ENCODE measurements around the gene PPP1R8.

Gene PPP1R8

GRCh38 chr1:27872802-27873551 lies 42.4 kb downstream of the PPP1R8 start:
- peak overlapping the region; percentile 95 for H3K4me3 Mint-ChIP-seq
- peaks cover 14% of the 10 kb centered on the region for H3K36me3 Mint-ChIP-seq (ENCODE audit: low read depth)
- H3K9me3 Mint-ChIP-seq: no peaks in the 10 kb centered on the region
- H3K4me1 Mint-ChIP-seq (ENCODE audit: low read depth): peaks cover 34% of the 10 kb centered on the region
- H3K27ac Mint-ChIP-seq: peak overlapping the region; percentile 83
- no peaks in the 10 kb centered on the region for H3K27me3 Mint-ChIP-seq (ENCODE audit: low read depth)

- no peaks in the 10 kb centered on the region for H3K9me3 Mint-ChIP-seq
- H3K27me3 Mint-ChIP-seq (ENCODE audit: low read depth): no peaks in the 10 kb centered on the region
- H3K4me1 Mint-ChIP-seq (ENCODE audit: low read depth): peaks cover 35% of the 10 kb centered on the region
- peak overlapping the region; percentile 95 for H3K4me3 Mint-ChIP-seq
- H3K36me3 Mint-ChIP-seq (ENCODE audit: low read depth): peaks cover 21% of the 10 kb centered on the region
- H3K27ac Mint-ChIP-seq: peak overlapping the region; percentile 83
Observed at GRCh38 chr1:27873671-27874384, 43.2 kb downstream of the PPP1R8 start.

GRCh38 chr1:27876341-27877114 lies 45.9 kb downstream of the PPP1R8 start:
- H3K36me3 Mint-ChIP-seq (ENCODE audit: low read depth): peaks cover 33% of the 10 kb centered on the region
- H3K27ac Mint-ChIP-seq: peak overlapping the region; percentile 57
- no peaks in the 10 kb centered on the region for H3K9me3 Mint-ChIP-seq
- H3K4me1 Mint-ChIP-seq (ENCODE audit: low read depth): peaks cover 27% of the 10 kb centered on the region
- no peak overlapping the region for H3K4me3 Mint-ChIP-seq
- no peaks in the 10 kb centered on the region for H3K27me3 Mint-ChIP-seq (ENCODE audit: low read depth)

GRCh38 chr1:27877115-27877416 lies 46.5 kb downstream of the PPP1R8 start:
- Mint-ChIP-seq H3K9me3 (no peaks in the 10 kb centered on the region), H3K4me3 (no peak overlapping the region), H3K27ac (peak overlapping the region; percentile 57), H3K36me3 (ENCODE audit: low read depth) (peaks cover 35% of the 10 kb centered on the region), H3K27me3 (ENCODE audit: low read depth) (no peaks in the 10 kb centered on the region), H3K4me1 (ENCODE audit: low read depth) (peaks cover 27% of the 10 kb centered on the region)

- H3K9me3 Mint-ChIP-seq: no peaks in the 10 kb centered on the region
- peaks cover 27% of the 10 kb centered on the region for H3K4me1 Mint-ChIP-seq (ENCODE audit: low read depth)
- H3K27ac Mint-ChIP-seq: peak overlapping the region; percentile 2
- no peaks in the 10 kb centered on the region for H3K27me3 Mint-ChIP-seq (ENCODE audit: low read depth)
- H3K4me3 Mint-ChIP-seq: no peak overlapping the region
- H3K36me3 Mint-ChIP-seq (ENCODE audit: low read depth): peaks cover 40% of the 10 kb centered on the region
Observed at GRCh38 chr1:27878039-27878438, 47.5 kb downstream of the PPP1R8 start.

- Mint-ChIP-seq H3K36me3 (ENCODE audit: low read depth) (peaks cover 43% of the 10 kb centered on the region), H3K4me3 (no peak overlapping the region), H3K4me1 (ENCODE audit: low read depth) (peaks cover 28% of the 10 kb centered on the region), H3K9me3 (no peaks in the 10 kb centered on the region), H3K27me3 (ENCODE audit: low read depth) (no peaks in the 10 kb centered on the region), H3K27ac (peak overlapping the region; percentile 0)
Observed at GRCh38 chr1:27878787-27879335, 48.3 kb downstream of the PPP1R8 start.

GRCh38 chr1:27879374-27880082 lies 48.9 kb downstream of the PPP1R8 start:
- H3K36me3 Mint-ChIP-seq (ENCODE audit: low read depth): peaks cover 50% of the 10 kb centered on the region
- no peak overlapping the region for H3K4me3 Mint-ChIP-seq
- H3K27me3 Mint-ChIP-seq (ENCODE audit: low read depth): no peaks in the 10 kb centered on the region
- peak overlapping the region; percentile 0 for H3K27ac Mint-ChIP-seq
- H3K9me3 Mint-ChIP-seq: no peaks in the 10 kb centered on the region
- H3K4me1 Mint-ChIP-seq (ENCODE audit: low read depth): peaks cover 35% of the 10 kb centered on the region

GRCh38 chr1:27882543-27882903 lies 51.9 kb downstream of the PPP1R8 start:
- no peaks in the 10 kb centered on the region for H3K27me3 Mint-ChIP-seq (ENCODE audit: low read depth)
- peaks cover 55% of the 10 kb centered on the region for H3K4me1 Mint-ChIP-seq (ENCODE audit: low read depth)
- H3K36me3 Mint-ChIP-seq (ENCODE audit: low read depth): peaks cover 72% of the 10 kb centered on the region
- no peak overlapping the region for H3K27ac Mint-ChIP-seq
- H3K4me3 Mint-ChIP-seq: no peak overlapping the region
- no peaks in the 10 kb centered on the region for H3K9me3 Mint-ChIP-seq

- peak overlapping the region; percentile 41 for H3K27ac Mint-ChIP-seq
- H3K27me3 Mint-ChIP-seq (ENCODE audit: low read depth): no peaks in the 10 kb centered on the region
- no peak overlapping the region for H3K4me3 Mint-ChIP-seq
- peaks cover 69% of the 10 kb centered on the region for H3K36me3 Mint-ChIP-seq (ENCODE audit: low read depth)
- H3K4me1 Mint-ChIP-seq (ENCODE audit: low read depth): peaks cover 50% of the 10 kb centered on the region
- H3K9me3 Mint-ChIP-seq: no peaks in the 10 kb centered on the region
Observed at GRCh38 chr1:27883536-27883935, 53.0 kb downstream of the PPP1R8 start.

- Mint-ChIP-seq H3K36me3 (ENCODE audit: low read depth) (peaks cover 67% of the 10 kb centered on the region), H3K27ac (peak overlapping the region; percentile 55), H3K27me3 (ENCODE audit: low read depth) (no peaks in the 10 kb centered on the region), H3K9me3 (no peaks in the 10 kb centered on the region), H3K4me1 (ENCODE audit: low read depth) (peaks cover 53% of the 10 kb centered on the region), H3K4me3 (no peak overlapping the region)
Observed at GRCh38 chr1:27884006-27884954, 53.7 kb downstream of the PPP1R8 start.

- peak overlapping the region; percentile 67 for H3K27ac Mint-ChIP-seq
- no peaks in the 10 kb centered on the region for H3K27me3 Mint-ChIP-seq (ENCODE audit: low read depth)
- H3K36me3 Mint-ChIP-seq (ENCODE audit: low read depth): peaks cover 66% of the 10 kb centered on the region
- H3K9me3 Mint-ChIP-seq: no peaks in the 10 kb centered on the region
- no peak overlapping the region for H3K4me3 Mint-ChIP-seq
- peaks cover 55% of the 10 kb centered on the region for H3K4me1 Mint-ChIP-seq (ENCODE audit: low read depth)
Observed at GRCh38 chr1:27885114-27885528, 54.5 kb downstream of the PPP1R8 start.

- Mint-ChIP-seq H3K27ac (peak overlapping the region; percentile 92), H3K4me1 (ENCODE audit: low read depth) (peaks cover 61% of the 10 kb centered on the region), H3K4me3 (peak overlapping the region; percentile 70)
Observed at GRCh38 chr1:27885621-27886352, 55.2 kb downstream of the PPP1R8 start.

GRCh38 chr1:27886353-27886679 lies 55.7 kb downstream of the PPP1R8 start:
- Mint-ChIP-seq H3K4me1 (ENCODE audit: low read depth) (peaks cover 66% of the 10 kb centered on the region), H3K4me3 (peak overlapping the region; percentile 70)

More at GRCh38 chr1:27885621-27886352, 55.2 kb downstream of the PPP1R8 start:
- no peaks in the 10 kb centered on the region for H3K27me3 Mint-ChIP-seq (ENCODE audit: low read depth)
- H3K36me3 Mint-ChIP-seq (ENCODE audit: low read depth): peaks cover 69% of the 10 kb centered on the region
- no peaks in the 10 kb centered on the region for H3K9me3 Mint-ChIP-seq

More at GRCh38 chr1:27886353-27886679, 55.7 kb downstream of the PPP1R8 start:
- Mint-ChIP-seq H3K36me3 (ENCODE audit: low read depth) (peaks cover 73% of the 10 kb centered on the region), H3K9me3 (no peaks in the 10 kb centered on the region), H3K27me3 (ENCODE audit: low read depth) (no peaks in the 10 kb centered on the region), H3K27ac (peak overlapping the region; percentile 92)

Data from T-helper 1 cell treated with Interleukin-12 subunit alpha and Interleukin-12 subunit beta and Interleukin-4 antibody, amounts not matched to agents 30 μg/mL and 1 μg/mL, for 36 hours (primary cell).